ENCODE results near the gene PHACTR1.
"Not testable (repeated sequence)": the region's sequence is repeated elsewhere in the genome, so short reads cannot be mapped to it uniquely, and the experiment has no call there.

PHACTR1 gene

DNA sequence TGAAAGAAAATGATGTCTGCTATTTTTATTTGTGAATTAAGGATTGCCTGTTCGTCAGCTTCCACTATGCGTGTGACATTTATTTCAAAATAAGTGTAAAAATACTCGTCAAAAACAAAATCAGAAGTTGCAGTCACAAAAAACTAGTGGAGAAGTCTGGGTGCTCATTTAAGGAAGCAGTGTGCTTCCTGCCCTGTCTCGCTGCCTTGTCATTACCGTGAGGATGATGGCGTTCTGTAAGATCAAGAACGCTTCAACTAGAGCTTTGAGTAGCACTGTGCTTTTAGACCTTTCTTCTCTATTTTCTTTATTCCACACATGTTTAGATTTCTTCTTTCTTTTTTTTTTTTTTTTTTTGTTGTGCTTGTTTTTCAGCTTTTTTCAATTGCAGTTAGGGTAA is 424.8 kb downstream of the PHACTR1 start:
- no peak for DNase-seq (ENCODE audit: low read depth in 1 of 2, low spot score in 1 of 2)

DNA sequence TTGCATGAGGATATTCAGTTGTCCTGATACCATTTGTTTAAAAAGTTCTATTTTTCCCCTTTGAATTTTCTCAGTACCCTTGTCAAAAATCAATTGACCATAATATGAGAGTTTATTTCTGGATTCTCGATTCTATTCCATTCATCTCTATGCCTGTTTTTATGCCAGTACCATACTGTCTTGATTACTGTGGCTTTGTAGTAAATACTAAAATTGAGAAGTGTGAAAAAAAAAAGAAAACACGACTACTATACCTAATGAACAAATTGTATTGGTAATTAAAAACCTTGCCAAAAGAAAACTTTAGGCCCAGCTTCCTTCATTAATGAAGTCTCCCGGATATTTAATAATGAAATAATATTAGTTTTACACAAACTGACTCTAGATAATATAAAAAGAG is 426.0 kb downstream of the PHACTR1 start:
- no peak for DNase-seq (ENCODE audit: low read depth in 1 of 2, low spot score in 1 of 2)

DNA sequence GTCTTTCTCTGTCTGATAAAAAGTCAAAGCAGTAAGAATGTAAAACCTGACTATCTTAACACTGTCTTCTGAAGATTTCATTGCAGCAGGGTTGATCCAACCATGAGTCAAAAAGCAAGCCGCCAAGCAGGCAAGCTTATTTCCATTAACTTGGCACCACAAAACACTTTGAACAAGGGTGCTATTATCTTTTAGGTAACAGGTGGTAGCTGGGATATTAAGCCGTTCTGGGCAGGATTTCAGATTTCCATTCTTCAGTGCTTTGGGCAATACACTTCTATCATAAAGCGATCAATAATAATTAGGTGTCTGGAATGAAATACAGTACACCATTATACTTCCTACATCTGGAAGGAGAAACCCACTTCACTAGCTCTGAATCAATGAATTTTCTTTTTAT is 429.9 kb downstream of the PHACTR1 start:
- no peak for DNase-seq (ENCODE audit: low read depth in 1 of 2, low spot score in 1 of 2)

DNA sequence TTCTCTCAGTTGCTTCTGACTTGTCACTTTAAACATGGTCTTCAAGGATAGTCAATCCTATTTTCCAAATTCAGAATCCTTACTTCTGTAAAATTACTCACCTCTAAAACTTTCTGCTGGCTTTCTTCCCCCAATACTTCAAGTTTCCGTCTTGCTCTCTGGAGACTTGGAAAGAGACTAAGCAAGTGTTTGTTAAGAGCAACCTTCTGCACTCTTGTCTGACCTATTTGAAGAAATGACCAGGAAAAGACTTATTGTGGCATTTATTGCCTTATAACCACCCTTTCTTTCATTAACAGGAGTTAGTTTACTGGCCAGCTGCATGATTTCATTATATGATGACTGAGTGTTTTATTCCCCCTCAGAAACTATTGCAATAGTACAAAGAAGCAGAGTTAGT is 430.8 kb downstream of the PHACTR1 start:
- DNase-seq (ENCODE audit: low read depth in 1 of 2, low spot score in 1 of 2), result no peak

DNA sequence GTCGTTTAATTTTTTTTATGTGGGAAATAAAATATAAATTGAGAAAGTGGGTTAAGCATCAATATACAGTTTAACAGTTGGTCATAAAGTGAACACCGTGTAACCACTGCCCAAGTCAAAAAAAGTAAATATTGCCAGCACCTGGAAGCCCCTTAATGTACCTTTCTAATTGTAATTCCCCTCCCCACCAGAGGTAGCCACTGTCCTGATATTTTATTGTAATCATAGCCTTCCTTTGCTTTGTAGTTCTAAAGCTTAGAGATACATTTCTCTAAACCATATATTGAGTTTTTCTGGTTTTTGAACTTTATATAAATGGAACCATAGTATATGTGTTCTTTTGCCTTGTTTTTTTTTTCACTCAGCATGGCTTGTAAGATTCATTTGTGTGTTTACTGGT is 431.2 kb downstream of the PHACTR1 start:
- no peak for DNase-seq (ENCODE audit: low read depth in 1 of 2, low spot score in 1 of 2)

DNA sequence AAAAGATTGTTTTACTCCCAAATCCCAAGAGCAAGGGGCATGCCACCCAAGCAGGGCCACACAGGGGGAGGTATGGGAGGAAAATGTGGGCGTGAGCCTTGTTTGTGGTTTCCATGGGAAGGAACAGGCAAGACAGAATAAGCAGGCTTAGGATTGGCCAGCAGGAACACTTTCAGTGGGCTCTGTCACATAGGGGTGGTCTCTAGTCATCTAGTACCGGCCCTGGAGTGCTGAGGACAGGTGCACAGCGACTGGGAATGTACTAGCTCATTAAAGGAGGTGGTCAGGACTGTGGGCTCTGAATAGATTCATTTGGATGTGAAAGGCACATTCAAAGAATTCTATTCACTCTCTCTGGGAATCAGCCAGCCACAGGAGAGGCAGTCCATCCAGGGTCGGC is 436.2 kb downstream of the PHACTR1 start:
- DNase-seq (ENCODE audit: low read depth in 1 of 2, low spot score in 1 of 2), result no peak

DNA sequence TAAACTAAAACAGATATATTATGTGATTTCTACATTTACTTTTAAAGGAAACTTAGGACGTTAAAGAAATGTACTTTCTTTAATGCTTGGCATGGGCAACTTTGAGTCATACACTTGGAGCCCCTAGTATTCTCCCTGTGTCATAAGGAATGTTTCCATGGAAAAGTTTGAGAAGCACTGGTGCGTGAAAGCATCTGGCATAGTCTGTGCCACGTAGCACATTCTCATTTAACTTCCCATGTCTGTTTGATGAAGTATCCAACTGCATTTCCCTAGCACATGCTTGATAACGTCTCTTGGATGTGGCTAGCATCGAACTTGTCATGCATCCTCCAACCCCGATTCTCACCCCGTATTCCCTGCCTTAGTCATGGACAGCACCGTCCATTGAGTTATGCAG is 439.8 kb downstream of the PHACTR1 start:
- DNase-seq (ENCODE audit: low read depth in 1 of 2, low spot score in 1 of 2), result no peak

DNA sequence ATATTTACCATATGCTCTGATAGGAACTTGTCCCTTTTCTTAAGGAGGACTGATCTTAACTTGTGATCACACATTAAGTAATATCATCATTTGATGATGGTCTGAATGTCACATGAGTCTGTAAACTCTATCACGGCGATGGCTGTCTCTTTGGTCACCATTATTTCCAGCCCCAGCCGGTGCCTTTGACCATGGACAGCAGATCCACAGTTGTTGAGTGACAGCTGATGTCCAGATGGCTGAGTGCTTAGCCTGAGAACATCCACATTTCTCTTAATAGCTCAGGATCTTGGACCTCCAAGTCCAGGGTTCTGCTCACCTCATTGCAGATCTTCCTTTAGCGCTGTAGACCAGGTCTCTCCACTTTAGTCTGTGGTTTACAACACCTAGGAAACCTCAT is 440.7 kb downstream of the PHACTR1 start:
- no peak for DNase-seq (ENCODE audit: low read depth in 1 of 2, low spot score in 1 of 2)

DNA sequence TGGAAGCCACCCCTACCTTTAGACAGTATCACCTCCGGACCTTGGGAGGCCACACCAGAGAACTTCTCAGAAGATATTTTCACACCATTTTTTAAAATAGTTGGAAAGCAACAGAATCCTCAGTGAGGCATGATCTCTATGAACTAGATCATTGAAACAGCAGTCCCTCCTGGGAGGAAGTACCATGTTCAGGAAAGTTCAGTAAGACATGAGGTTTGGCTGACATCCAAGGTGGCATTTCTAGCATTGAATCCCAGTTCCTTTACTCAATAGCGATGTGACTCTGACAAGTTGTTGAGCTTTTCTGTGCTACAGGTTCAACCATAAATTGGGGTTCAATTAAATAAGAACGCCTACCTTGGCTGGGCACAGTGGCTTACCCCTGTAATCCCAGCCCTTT is 442.7 kb downstream of the PHACTR1 start:
- no peak for DNase-seq (ENCODE audit: low read depth in 1 of 2, low spot score in 1 of 2)

DNA sequence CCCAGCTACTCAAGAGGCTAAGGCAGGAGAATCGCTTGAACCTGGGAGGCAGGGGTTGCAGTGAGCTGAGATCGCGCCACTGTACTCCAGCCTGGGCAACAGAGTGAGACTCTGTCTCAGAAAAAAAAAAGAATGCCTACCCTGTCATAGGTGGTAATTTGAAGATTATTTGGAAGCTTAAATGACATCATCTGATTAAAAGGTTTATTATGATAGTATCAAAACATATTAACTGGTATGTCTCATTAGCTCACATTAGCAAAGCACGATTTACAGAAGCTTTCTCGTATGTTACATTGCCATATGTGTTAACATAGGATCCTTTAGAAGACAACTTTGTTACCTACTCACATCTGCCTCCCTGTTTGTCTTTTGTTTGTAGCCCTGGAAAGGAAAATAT is 443.3 kb downstream of the PHACTR1 start:
- not testable (repeated sequence) for DNase-seq (ENCODE audit: low read depth in 1 of 2, low spot score in 1 of 2)

DNA sequence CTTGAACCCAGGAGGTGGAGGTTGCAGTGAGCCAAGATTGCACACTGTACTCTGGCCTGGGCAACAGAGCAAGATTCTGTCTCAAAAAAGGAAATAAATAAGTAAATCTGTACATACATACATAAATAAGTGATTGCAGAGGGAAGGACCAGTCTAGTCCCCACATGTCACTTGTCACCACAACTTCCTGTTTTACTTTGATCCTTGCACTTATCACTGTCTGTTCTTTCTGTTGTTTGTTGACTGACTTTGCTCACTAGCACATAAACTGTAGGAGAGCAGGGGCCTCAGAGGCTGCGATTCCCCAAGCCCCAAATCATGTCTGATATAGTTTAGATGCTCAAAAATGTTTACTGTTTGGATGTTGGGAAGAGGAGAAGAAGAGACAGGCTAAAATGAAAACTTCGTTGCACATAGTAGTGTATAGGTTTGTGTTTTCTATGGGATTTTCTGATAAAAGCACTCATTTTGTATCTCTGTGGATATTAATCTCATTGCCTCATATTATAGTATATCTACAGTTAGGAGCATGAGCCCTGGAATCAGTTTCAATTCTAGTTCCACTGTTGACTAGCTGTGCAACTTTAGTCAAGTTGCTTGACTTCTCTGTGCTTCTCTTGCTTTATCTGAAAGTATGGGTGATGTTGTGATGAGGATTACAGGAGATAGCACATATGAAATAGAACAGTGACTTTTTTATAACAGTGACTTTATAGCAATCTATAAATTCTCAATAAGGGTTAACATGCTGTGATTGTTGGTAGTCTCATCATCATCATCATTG is 446.8 kb downstream of the PHACTR1 start:
- DNase-seq (ENCODE audit: low read depth in 1 of 2, low spot score in 1 of 2), result no peak

DNA sequence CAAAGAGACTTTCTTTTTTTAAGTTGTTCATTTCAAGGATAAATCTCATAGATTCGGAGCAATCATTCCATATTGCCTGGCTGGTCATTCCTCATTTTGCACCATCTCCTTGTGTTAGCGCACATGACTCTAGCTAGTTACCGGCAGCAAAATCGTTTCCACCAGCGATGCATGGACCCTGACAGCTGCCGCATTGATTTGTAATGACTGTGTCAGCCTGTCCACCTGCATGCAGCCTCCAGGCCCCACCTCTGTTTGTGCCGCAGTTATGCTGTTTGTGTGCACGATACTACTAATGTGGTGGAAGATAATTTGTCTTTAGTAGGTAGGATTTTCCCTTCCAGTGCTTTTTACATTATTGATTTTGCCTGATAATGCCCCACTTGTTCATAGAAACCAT is 447.7 kb downstream of the PHACTR1 start:
- DNase-seq (ENCODE audit: low read depth in 1 of 2, low spot score in 1 of 2), result no peak

DNA sequence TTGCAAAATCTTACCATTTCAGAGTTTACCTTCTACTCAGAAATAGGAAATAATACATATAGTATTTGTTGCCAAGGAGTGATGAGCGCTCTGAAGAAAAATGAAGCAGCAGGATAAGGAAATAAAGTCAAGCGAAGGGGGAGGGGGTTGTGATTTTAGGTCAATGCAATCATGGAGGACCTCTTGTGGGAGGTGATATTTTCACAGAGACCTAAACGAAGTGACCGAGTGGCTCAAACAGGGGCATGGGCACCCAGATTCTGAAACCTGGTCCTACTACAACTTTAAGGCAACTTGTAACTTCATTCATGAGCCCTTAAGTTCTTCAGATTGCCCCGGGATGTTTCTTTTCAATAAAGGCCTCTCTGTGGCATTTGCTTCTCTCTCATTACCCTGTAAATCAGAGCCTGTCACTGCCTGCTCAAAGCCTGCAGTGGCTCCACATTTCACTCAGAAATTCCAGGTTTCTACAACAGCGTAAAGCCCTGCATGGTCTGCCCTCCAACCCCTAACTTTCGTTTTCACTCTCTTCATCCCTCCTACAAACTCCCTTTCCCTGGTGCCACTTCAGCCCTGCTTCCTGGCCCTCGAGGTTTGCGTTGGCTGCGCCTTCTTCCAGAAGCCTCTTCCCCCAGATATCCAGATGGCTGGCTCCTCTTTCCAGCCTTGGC is 449.1 kb downstream of the PHACTR1 start:
- no peak for DNase-seq (ENCODE audit: low read depth in 1 of 2, low spot score in 1 of 2)

DNA sequence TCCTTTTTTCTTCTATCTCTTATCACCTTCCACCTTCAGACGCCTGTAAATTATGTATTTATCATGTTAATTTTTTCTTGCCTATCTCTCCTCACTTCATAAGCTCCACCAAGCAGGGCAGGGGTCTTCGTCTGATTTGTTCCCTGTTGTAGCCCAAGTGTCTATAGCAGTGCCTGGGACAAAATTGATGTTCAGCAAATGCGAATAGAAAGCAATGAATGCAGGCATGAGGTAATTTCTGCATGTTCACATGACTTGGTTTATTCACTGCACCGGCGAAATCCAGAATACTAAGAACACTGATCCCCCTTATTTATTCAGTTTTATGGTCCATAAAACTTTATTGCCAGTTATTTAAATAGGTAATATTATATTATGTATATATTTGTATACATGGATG is 449.7 kb downstream of the PHACTR1 start:
- no peak for DNase-seq (ENCODE audit: low read depth in 1 of 2, low spot score in 1 of 2)

DNA sequence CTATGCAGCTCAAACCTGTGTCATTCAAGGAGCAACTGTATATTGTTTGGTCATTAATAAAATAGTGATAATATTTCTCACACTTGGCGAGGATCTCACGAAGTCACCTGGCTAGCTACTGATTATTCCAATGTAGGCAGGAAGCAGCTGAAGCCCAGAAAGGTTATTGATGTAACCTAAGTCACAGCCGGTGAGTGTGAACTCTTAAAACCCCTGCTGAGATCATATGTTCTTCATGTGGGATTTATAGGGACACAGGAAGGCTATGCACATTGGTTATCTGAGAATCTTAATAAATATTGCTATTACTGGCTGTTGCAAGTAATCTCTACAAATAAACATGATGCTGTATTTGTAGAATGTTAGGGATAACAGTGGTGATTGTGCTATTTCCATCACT is 450.3 kb downstream of the PHACTR1 start:
- DNase-seq (ENCODE audit: low read depth in 1 of 2, low spot score in 1 of 2), result no peak

DNA sequence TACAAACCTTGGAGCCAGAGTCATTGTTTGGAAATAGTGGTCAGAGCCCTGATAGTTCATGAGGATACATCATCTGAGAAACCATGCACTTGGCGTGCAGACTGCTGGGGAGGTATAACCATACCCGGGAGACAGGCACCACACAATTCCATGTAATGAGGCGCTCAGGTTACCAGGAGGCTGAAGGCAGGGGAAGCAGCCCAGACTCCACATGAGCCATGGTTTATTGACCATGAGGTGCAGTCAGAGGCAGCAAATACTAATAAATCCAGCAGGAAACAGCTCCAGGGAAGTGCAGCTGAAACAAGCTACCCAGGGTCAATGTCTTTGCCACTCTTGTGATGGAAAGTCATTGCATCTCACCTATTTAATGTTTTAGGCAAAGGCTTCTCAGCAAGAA is 455.7 kb downstream of the PHACTR1 start:
- DNase-seq (ENCODE audit: low read depth in 1 of 2, low spot score in 1 of 2), result no peak

DNA sequence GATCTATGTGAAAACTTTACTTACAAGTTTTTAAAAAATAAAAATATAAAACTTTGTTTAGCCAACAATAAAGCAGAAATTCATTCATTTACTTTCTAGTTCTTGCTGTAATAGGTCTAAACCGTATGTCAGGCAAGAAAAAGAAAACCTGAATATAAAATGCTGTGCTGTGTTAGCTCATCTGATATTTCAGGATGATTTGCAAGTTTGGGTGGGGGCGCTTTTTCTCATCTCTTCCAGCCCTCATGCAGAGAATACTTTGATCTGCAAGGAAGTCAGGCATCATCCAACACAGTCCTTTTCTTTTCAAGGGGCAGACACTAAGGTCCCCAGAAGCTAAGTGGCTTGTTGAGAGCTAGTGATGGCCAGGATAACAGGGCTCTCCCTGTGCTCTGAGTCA is 458.5 kb downstream of the PHACTR1 start:
- no peak for DNase-seq (ENCODE audit: low read depth in 1 of 2, low spot score in 1 of 2)

DNA sequence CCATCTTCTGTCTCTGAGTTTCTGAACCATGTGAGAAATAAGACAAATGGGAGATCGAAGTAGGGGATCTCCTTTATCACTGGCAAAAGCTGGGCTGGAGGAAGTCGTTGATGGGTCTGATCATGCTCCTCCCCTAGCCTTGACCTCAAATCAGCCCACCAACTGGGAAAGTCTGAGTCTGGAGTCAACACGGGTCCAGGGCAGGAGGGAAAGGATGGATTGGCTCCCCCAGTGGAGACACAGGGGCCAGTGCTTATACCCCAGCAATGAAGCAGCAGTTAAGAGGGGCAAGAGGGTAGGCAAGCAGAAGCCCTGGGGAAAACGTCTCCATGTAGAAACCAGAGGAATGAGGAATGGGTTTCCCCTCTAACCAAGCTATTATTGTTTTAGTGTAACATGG is 459.2 kb downstream of the PHACTR1 start:
- no peak for DNase-seq (ENCODE audit: low read depth in 1 of 2, low spot score in 1 of 2)

DNA sequence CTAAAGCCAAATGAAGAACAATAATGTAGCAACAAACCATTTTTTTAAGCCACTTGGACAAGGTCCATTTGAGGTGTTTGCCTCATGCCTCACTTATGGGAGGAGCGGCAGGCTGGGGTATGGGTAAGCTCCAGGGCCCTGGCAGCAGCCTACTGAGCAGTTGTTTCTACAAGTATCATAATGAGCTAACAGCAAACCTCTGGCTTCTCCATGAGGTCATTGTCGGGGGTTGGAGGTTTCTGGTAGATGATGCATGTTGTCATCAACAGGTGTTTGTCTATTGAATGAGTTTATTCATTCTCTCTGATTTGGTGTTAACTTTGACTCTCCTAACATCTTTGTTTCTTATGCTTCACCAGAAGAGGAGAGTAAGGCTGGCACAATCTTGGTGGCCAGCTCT is 461.1 kb downstream of the PHACTR1 start:
- no peak for DNase-seq (ENCODE audit: low read depth in 1 of 2, low spot score in 1 of 2)

DNA sequence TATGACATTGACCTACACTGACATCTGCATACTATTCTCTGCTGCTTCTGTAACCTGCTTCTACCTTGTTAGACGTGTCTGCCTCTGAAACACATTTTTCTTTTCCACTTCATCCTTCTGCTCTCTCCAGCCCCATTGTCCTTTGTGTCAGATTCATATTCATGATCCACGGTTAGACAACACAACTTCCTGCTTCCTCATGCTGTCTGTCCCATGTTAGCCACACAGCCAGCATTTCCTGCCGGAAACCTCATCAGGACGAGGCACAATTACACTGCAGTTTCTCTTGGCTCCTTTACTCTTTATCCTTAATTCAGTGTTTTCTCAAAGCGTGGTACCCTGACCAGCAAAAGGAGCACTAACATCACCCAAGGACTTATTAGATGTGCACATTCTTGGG is 461.5 kb downstream of the PHACTR1 start:
- DNase-seq (ENCODE audit: low read depth in 1 of 2, low spot score in 1 of 2), result no peak

DNA sequence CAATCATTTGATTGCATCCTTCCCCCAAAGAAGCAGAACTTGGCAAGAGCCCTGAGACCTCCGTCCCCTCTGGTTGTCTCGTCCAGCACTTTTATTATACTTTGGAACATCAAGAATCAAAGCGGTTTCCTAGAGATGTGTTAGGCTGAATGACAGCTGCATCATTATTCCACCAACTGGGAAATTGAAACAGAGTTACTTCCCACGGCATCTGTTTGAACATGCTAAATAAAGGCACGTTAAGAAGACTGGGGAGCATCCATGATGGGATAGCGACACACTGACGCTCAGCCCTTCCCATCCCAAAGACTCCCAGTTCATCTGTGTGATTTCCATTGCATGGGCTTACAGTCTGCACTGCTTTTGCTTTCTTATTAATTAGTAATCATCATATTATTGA is 464.0 kb downstream of the PHACTR1 start:
- no peak for DNase-seq (ENCODE audit: low read depth in 1 of 2, low spot score in 1 of 2)

DNA sequence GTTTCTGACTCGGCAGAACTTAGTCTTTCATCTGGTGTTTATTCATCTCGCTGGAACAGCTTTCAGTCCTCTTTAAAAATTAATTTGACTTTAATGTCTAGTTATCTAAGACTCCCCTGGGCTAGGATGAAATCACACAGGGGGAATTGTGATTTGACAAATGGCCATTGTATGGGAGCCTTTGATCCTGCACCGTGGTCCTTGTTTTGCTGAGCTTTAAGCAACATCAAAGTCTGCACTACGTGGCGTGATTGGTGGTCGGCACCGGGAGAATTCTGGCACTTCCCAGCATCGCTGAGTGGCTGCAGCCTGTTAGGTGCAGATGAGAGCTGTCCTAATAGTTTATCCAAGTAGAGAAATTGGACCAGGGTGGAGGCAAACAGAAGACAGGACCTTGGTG is 464.8 kb downstream of the PHACTR1 start:
- DNase-seq (ENCODE audit: low read depth in 1 of 2, low spot score in 1 of 2), result no peak
